Muscle of back (tissue), 11 donors: Measurements from ENCODE around the gene LILRA6. TPM values are rescaled to one million over a fixed set of nuclear protein-coding genes. Genes with fewer than 3 reads are reported as not detected.

Experiments
- DNase-seq, 3 donors: peaks; one replicate each; pipeline versions ENCODE4 v3.0.0 to v3.0.0-alpha.2; 2013
- polyA plus RNA-seq, 10 donors: library from polyadenylated mRNA; unstranded; fragments of 120-200 nt; gene quantifications; one replicate each; pipeline ENCODE4 v1.2.1, GENCODE V29; 2013; ENCODE audit not compliant: insufficient read length in 10 of 10

LILRA6 gene
- polyA plus RNA-seq, 10 donors, result 1.1 to 2.6 (median 1.5) TPM

- no peak for DNase-seq
Measured at GRCh38 chr19:54188215-54188871, 54.2 kb downstream of the LILRA6 start.

- DNase-seq, result no peak
Measured at GRCh38 chr19:54186934-54187381, 55.6 kb downstream of the LILRA6 start.

Other genes starting within 250 kb of the LILRA6 start
- gene VSTM1, start 178.9 kb downstream of the LILRA6 start, polyA plus RNA-seq, result under 1 TPM in 2 of 10 donors, not detected in 8; 0.22 to 0.35 TPM
- not detected for gene TARM1, start 161.4 kb downstream of the LILRA6 start, polyA plus RNA-seq
- under 1 TPM; 0.11 to 0.54 (median 0.43) TPM for gene OSCAR, start 142.0 kb downstream of the LILRA6 start, polyA plus RNA-seq
- 100 to 1,000 TPM in 5 of 10 donors, 10 to 100 TPM in 5; 76.3 to 116 (median 98.6) TPM for gene NDUFA3, start 139.9 kb downstream of the LILRA6 start, polyA plus RNA-seq
- 10 to 100 TPM in 9 of 10 donors, 1 to 10 TPM in 1; 9.8 to 17.7 (median 13.4) TPM for gene TFPT, start 127.1 kb downstream of the LILRA6 start, polyA plus RNA-seq
- 10 to 100 TPM; 35.0 to 52.0 (median 45.4) TPM for gene PRPF31, start 127.0 kb downstream of the LILRA6 start, polyA plus RNA-seq
- 10 to 100 TPM; 30.0 to 46.6 (median 35.3) TPM for gene CNOT3, start 105.0 kb downstream of the LILRA6 start, polyA plus RNA-seq
- 10 to 100 TPM in 1 of 10 donors, 1 to 10 TPM in 9; 5.7 to 10.3 (median 7.9) TPM for gene LENG1, start 83.1 kb downstream of the LILRA6 start, polyA plus RNA-seq
- 1 to 10 TPM; 1.3 to 4.5 (median 3.0) TPM for gene TMC4, start 69.6 kb downstream of the LILRA6 start, polyA plus RNA-seq
- 10 to 100 TPM; 19.7 to 34.6 (median 28.0) TPM for gene MBOAT7, start 53.2 kb downstream of the LILRA6 start, polyA plus RNA-seq
- gene TSEN34, start 51.5 kb downstream of the LILRA6 start, polyA plus RNA-seq, result 10 to 100 TPM; 20.8 to 37.2 (median 30.6) TPM
- gene RPS9, start 41.9 kb downstream of the LILRA6 start, polyA plus RNA-seq, result 1,000 to 10,000 TPM; 1,602 to 2,705 (median 2,168) TPM
- 1 to 10 TPM in 9 of 10 donors, under 1 TPM in 1; 0.79 to 3.8 (median 2.3) TPM for gene LILRB3, start 19.8 kb downstream of the LILRA6 start, polyA plus RNA-seq
- 10 to 100 TPM in 1 of 10 donors, 1 to 10 TPM in 9; 6.8 to 11.2 (median 8.9) TPM for gene LILRB5, start 14.5 kb upstream of the LILRA6 start, polyA plus RNA-seq
- gene LILRB2, start 38.3 kb upstream of the LILRA6 start, polyA plus RNA-seq, result 1 to 10 TPM; 1.2 to 2.3 (median 1.7) TPM
- gene LILRA5, start 70.4 kb upstream of the LILRA6 start, polyA plus RNA-seq, result 1 to 10 TPM in 1 of 10 donors, under 1 TPM in 9; 0.37 to 1.1 (median 0.54) TPM
- under 1 TPM in 2 of 10 donors, not detected in 8; 0.17 to 0.20 TPM for gene LILRA4, start 96.4 kb upstream of the LILRA6 start, polyA plus RNA-seq
- 10 to 100 TPM in 1 of 10 donors, 1 to 10 TPM in 9; 5.6 to 11.0 (median 7.4) TPM for gene LAIR1, start 122.1 kb upstream of the LILRA6 start, polyA plus RNA-seq
- 1 to 10 TPM; 2.6 to 6.1 (median 3.9) TPM for gene TTYH1, start 172.7 kb upstream of the LILRA6 start, polyA plus RNA-seq
- 100 to 1,000 TPM in 3 of 10 donors, 10 to 100 TPM in 7; 51.0 to 156 (median 85.9) TPM for gene LENG8, start 206.4 kb upstream of the LILRA6 start, polyA plus RNA-seq
- gene LENG9, start 221.0 kb upstream of the LILRA6 start, polyA plus RNA-seq, result 1 to 10 TPM in 8 of 10 donors, under 1 TPM in 2; 0.94 to 2.6 (median 1.6) TPM
- gene CDC42EP5, start 230.5 kb upstream of the LILRA6 start, polyA plus RNA-seq, result 10 to 100 TPM; 17.7 to 74.8 (median 29.7) TPM